ENCODE results near the gene SCUBE3. TPM values are rescaled to one million over a fixed set of nuclear protein-coding genes. Genes with fewer than 3 reads are reported as not detected.

SCUBE3 gene
- total RNA-seq, 2 experiments from 2014 or later = not detected

- Mint-ChIP-seq H3K36me3 (ENCODE audit: low read depth) (peaks cover 76% of the 10 kb centered on the region), H3K4me3 (peak overlapping the region; percentile 87), H3K4me1 (ENCODE audit: low read depth) (peaks cover 49% of the 10 kb centered on the region), H3K27ac (peak overlapping the region; percentile 96), H3K27me3 (no peaks in the 10 kb centered on the region), H3K9me3 (no peaks in the 10 kb centered on the region)
- H3K9me3 ChIP-seq (ENCODE audit: control insufficient read depth in 1 of 2, insufficient read depth in 1 of 2, low read length in 2 of 2) = no peaks in the 10 kb centered on the region
- ChIA-PET CTCF (interaction anchor here (0.6 to 7.9 kb wide), 13 partner anchors 14 to 255 kb away, joined by 3 to 75 read pairs (median 6); partner anchors contain the start of genes FANCE, PPARD and RPL10A), POLR2A (interaction anchor here (0.5 to 9.2 kb wide), 12 partner anchors 14 to 265 kb away, joined by 3 to 94 read pairs (median 7); partner anchors contain the start of genes FANCE, PPARD and ZNF76)
- DNase-seq = no peak
- peaks cover 46% of the 10 kb centered on the region for H3K36me3 ChIP-seq (ENCODE audit: insufficient read depth, low read length)
- ATAC-seq (ENCODE audit: poor library complexity) = no peak
- H3K4me1 ChIP-seq (ENCODE audit: insufficient read depth, low read length) = peaks cover 49% of the 10 kb centered on the region
- intact Hi-C loops (cut with DNase I, micrococcal nuclease) = loop anchor here (1.0 to 5.0 kb wide), 4 partner anchors 30 to 255 kb away; partner anchors contain the start of genes RPL10A (in 2 of the 2) and PPARD (in 1 of the 2)
- H3K27me3 ChIP-seq (ENCODE audit: control insufficient read depth in 1 of 2, insufficient read depth in 2 of 2, low read length in 2 of 2) = no peaks in the 10 kb centered on the region
- TF ChIP-seq, protein P1, sequence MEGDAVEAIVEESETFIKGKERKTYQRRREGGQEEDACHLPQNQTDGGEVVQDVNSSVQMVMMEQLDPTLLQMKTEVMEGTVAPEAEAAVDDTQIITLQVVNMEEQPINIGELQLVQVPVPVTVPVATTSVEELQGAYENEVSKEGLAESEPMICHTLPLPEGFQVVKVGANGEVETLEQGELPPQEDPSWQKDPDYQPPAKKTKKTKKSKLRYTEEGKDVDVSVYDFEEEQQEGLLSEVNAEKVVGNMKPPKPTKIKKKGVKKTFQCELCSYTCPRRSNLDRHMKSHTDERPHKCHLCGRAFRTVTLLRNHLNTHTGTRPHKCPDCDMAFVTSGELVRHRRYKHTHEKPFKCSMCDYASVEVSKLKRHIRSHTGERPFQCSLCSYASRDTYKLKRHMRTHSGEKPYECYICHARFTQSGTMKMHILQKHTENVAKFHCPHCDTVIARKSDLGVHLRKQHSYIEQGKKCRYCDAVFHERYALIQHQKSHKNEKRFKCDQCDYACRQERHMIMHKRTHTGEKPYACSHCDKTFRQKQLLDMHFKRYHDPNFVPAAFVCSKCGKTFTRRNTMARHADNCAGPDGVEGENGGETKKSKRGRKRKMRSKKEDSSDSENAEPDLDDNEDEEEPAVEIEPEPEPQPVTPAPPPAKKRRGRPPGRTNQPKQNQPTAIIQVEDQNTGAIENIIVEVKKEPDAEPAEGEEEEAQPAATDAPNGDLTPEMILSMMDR (IDR thresholded peaks at IDR 0.05) = no peak
- peak overlapping the region in 1 of 2 donors; percentile 88 for H3K27ac ChIP-seq (ENCODE audit: low read depth in 1 of 2, low read length in 2 of 2)
- H3K4me3 ChIP-seq (ENCODE audit: low read length) = no peak overlapping the region
These were observed 83.3 kb downstream of the SCUBE3 start for GRCh38 chr6:35296931-35297600.

GRCh38 chr6:35297601-35298481 lies 84.1 kb downstream of the SCUBE3 start, which contains the start of gene DEF6:
Gene DEF6, plus strand, starts transcription at chr6:35297818. Its CDS starts 39 bp downstream, at chr6:35297857.
- H3K4me3 ChIP-seq (ENCODE audit: low read length) = peak within 1 kb of the TSS; percentile 81
- no peaks in the 10 kb centered on the region for H3K27me3 Mint-ChIP-seq
- DNase-seq = peak; percentile 82 to 95 (median 88)
- peak within 1 kb of the TSS; percentile 88 to 91 for H3K27ac ChIP-seq (ENCODE audit: low read depth in 1 of 2, low read length in 2 of 2)
- H3K4me1 ChIP-seq (ENCODE audit: insufficient read depth, low read length) = peaks cover 57% of the 10 kb centered on the region
- peaks cover 57% of the 10 kb centered on the region for H3K4me1 Mint-ChIP-seq (ENCODE audit: low read depth)
- POLR2A ChIA-PET = interaction anchor here (0.6 to 9.2 kb wide), 13 partner anchors 13 to 254 kb away, joined by 3 to 94 read pairs (median 7); partner anchors contain the start of genes FANCE, PPARD, RPL10A and ZNF76
- ATAC-seq (ENCODE audit: poor library complexity) = peak; percentile 73
- TF ChIP-seq, protein P1 (IDR thresholded peaks at IDR 0.05) = peak; percentile 78
- peaks cover 74% of the 10 kb centered on the region for H3K36me3 Mint-ChIP-seq (ENCODE audit: low read depth)
- H3K36me3 ChIP-seq (ENCODE audit: insufficient read depth, low read length) = peaks cover 39% of the 10 kb centered on the region
- intact Hi-C loops (cut with DNase I, micrococcal nuclease) = loop anchor here (1.0 to 5.0 kb wide), 5 partner anchors 12 to 254 kb away; partner anchors contain the start of genes RPL10A (in 2 of the 2) and PPARD (in 1 of the 2)
- peak within 1 kb of the TSS; percentile 96 for H3K27ac Mint-ChIP-seq
- no peaks in the 10 kb centered on the region for H3K27me3 ChIP-seq (ENCODE audit: control insufficient read depth in 1 of 2, insufficient read depth in 2 of 2, low read length in 2 of 2)
- no peaks in the 10 kb centered on the region for H3K9me3 ChIP-seq (ENCODE audit: control insufficient read depth in 1 of 2, insufficient read depth in 1 of 2, low read length in 2 of 2)
- H3K4me3 Mint-ChIP-seq = peak within 1 kb of the TSS; percentile 87
- CTCF ChIA-PET = interaction anchor here (0.6 to 7.9 kb wide), 16 partner anchors 13 to 254 kb away, joined by 3 to 75 read pairs (median 5); partner anchors contain the start of genes FANCE, PPARD and RPL10A
- no peaks in the 10 kb centered on the region for H3K9me3 Mint-ChIP-seq

Data from CD4-positive, alpha-beta T cell (primary cell).